Activated CD4-positive, alpha-beta T cell treated with anti-CD3 and anti-CD28 coated beads, Interleukin-2, Interleukin-4, amounts not matched to agents 100 ng/mL and 50 ng/mL, durations not matched to agents 16 hours and 8 hours (primary cell): ENCODE data around the gene CEP70.
"Not testable (repeated sequence)": the region's sequence is repeated elsewhere in the genome, so short reads cannot be mapped to it uniquely, and the experiment has no call there.

Source experiments
- DNase-seq: peaks from one replicate; pipeline ENCODE4 v3.0.0-alpha.2; 2020; ENCODE audit warnings: low spot score

The CEP70 gene

GRCh38 chr3:138591392-138591791 lies 2.7 kb downstream of the CEP70 start:
- no peak for DNase-seq

DNA sequence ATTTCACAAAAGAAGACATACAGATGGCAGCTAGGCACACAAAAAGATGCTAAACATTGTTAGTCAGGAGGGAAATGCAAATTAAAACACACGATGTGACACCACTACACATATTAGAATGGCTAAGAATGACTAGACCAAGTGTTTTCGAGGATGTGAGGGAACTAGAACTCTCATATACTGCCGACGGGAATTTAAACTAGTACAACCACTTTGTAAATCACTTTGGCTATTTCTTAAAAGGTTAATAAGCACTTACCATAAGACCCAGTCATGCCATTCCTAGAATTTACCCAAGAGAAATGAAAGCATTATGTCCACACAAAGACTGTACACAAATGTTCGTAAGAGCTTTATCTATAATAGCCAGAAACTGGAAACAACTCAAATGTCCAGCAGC lies 5.6 kb downstream of the CEP70 start:
- no peak for DNase-seq

GRCh38 chr3:138587374-138587773 lies 6.7 kb downstream of the CEP70 start:
- DNase-seq: no peak

DNA sequence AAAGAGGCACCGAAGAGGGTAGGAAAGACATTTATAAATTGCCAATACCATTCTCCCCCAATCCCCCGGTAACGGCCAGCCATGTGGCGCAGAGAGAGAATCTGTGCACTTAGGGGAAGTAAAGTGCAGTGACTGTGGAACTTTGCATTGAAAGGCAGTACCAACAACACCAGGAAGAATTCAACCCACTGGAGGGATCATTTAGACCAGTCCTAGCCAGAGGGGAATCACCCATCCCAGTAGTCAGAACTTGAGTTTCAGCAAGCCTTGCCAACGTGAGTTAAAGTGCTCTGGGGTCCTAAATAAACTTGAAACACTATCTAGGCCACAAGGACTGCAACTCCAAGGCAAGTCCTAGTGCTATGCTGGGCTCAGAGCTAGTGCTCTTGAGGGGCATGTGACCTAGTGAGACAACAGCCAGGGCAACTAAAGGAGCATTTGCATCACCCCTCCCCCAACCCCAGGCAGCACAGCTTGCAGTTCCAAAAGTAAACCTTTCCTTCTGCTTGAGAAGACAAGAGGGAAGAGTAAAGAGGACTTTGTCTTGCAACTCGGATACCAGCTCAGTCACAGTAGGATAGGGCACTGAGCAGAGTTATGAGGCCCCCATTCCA lies 15.0 kb downstream of the CEP70 start:
- no peak for DNase-seq

GRCh38 chr3:138578141-138578540 lies 15.9 kb downstream of the CEP70 start:
- DNase-seq: peak; percentile 21

GRCh38 chr3:138573138-138573537 lies 20.9 kb downstream of the CEP70 start:
- DNase-seq: no peak

DNA sequence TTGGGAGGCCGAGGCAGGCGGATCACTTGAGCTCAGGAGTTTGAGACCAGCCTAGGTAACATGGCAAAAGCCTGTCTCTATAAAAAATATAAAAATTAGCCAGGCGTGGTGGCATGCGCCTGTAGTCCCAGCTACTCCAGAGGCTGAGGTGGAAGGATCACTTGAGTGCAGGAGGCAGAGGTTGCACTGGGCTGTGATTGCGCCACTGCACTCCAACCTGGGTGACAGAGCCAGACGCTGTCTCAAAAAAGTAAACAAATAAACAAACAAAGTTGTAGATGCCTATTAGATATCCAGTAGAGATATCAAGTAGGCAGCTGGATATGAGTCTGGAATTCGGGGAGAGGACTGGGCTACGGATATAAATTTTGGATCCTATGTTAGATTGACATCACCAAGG lies 24.4 kb downstream of the CEP70 start:
- DNase-seq: not testable (repeated sequence)

DNA sequence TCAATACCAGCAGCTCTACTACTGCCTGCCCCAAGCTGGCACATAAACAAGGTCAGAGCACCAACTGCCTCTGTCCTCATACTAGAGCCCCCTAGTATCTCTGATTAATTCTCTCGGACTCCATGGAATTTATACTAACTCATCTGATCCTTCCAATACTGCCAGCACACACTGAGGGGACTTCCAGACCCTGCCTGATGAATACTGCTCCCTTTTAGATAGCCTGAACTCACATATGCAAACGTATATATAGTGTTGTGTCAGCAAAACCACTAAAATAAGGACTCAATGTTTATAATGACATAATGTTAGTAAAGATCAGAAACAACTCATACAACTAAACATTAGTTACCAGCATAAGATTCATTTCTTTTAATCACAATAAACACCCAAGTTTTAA lies 25.0 kb downstream of the CEP70 start:
- DNase-seq: no peak

DNA sequence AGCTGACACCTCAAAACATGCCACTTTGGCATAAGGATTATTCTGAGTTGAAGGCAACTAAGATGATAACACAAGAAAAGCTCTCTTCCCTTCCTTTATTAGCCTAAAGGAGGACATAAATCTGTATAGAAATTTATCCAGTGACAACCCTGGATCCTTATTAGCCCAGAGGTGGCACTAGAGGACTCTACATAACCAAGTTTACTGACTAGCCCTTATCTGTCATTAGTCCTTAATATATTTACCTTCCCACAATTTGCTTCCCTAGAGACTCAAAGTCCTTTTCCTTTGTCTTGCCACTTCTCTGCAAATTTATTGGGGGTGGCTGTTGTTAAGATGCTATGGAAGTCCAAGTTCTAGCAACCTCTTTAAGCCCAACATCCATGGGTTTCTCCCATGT lies 26.7 kb downstream of the CEP70 start:
- DNase-seq: no peak

GRCh38 chr3:138566293-138566692 lies 27.8 kb downstream of the CEP70 start:
- not testable (repeated sequence) for DNase-seq

DNA sequence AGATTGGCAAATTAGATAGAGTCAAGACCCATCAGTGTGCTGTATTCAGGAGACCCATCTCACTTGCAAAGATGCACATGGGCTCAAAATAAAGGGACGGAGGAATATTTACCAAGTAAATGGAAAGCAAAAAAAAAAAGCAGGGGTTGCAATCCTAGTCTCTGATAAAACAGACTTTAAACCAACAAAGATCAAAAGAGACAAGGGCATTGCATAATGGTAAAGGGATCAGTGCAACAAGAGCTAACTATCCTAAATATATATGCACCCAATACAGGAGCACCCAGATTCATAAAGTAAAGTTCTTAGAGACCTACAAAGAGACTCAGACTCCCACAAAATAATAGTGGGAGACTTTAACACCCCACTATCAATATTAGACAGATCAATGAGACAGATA lies 31.2 kb downstream of the CEP70 start:
- DNase-seq: not testable (repeated sequence)

GRCh38 chr3:138560501-138560900 lies 33.6 kb downstream of the CEP70 start:
- DNase-seq: no peak

DNA sequence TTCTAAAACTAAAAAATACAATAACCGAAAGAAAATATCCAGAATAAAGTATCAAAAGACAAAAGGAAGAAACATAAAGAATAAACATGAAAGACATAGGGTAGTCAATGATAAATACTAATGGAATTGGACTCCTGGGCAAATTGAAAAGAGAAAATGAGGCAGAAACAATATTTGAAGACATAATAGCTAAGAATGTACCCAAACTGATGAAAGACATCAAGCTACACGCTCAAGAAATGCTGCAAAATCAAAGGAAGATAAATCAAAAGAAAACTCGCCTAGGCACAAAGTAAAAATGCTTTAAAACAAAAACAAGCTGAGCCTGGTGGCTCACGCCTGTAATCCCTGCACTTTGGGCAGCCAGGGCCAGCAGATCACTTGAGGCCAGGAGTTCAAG lies 34.9 kb downstream of the CEP70 start:
- DNase-seq: no peak

GRCh38 chr3:138554775-138555174 lies 39.3 kb downstream of the CEP70 start:
- not testable (repeated sequence) for DNase-seq

GRCh38 chr3:138550958-138551357 lies 43.1 kb downstream of the CEP70 start:
- not testable (repeated sequence) for DNase-seq

- DNase-seq: no peak
These were observed 44.7 kb downstream of the CEP70 start for GRCh38 chr3:138549179-138549977.

GRCh38 chr3:138547342-138547975 lies 46.6 kb downstream of the CEP70 start:
- no peak for DNase-seq

- no peak for DNase-seq
These were observed 49.5 kb downstream of the CEP70 start for GRCh38 chr3:138544546-138544945.

DNA sequence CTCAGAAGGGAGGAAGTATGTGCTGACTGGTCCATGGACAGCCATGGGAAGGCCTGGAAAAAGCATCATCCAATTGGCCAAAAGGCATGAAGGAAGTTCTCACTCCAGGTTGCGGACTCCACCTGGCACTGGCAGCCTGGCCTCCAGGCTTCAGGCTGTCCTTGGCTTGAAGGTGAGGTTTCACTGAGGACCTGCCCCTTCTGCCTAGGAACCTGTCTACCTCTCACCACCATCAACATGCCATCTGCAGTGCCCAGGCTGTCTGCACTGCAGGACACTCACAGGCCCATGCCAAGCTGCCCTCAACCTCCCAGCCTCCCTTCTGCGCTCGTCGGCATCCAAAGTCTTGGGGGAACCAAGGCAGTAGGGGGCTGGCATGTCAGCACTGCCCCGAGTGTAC lies 51.1 kb downstream of the CEP70 start:
- DNase-seq: no peak

GRCh38 chr3:138539352-138539751 lies 54.7 kb downstream of the CEP70 start:
- no peak for DNase-seq

- not testable (repeated sequence) for DNase-seq
These were observed 72.6 kb downstream of the CEP70 start for GRCh38 chr3:138521445-138521844.

- DNase-seq: peak; percentile 75
These were observed 80.8 kb downstream of the CEP70 start for GRCh38 chr3:138513090-138513843.
